ENCODE data around the gene RYR2. TPM values are rescaled to one million over a fixed set of nuclear protein-coding genes. Genes with fewer than 3 reads are reported as not detected.

RYR2 gene
- total and polyA plus RNA-seq, 2 of the 8 experiments (the other 6 are each of a cell fraction or from before 2014, with no cell fraction given), result 1.3 to 4.4 TPM

- no peak overlapping the region for H3K18ac ChIP-seq (ENCODE audit: extremely low read depth, low read length)
- no peak overlapping the region for H3K23ac ChIP-seq (ENCODE audit: insufficient read length)
- 87% methylated on average over 4 of the region's 4 CpGs; no CpG with 5 or more reads in 1 of the 2 experiments for WGBS, 2 experiments (ENCODE audit: extremely low coverage in 1 of 2, insufficient coverage in 1 of 2, insufficient read length in 1 of 2, insufficient replicate concordance in 2 of 2, low coverage in 1 of 2, low lambda C conversion rate in 2 of 2, missing lambda C conversion rate in 1 of 2)
- H3K9ac ChIP-seq (replicated peaks in 1 of 4; ENCODE audit: extremely low read depth in 1 of 4, low read depth in 3 of 4, low read length in 3 of 4), result no peak overlapping the region
- H2BK12ac ChIP-seq (ENCODE audit: low read depth, low read length), result no peak overlapping the region
- no peak overlapping the region for H2BK5ac ChIP-seq (ENCODE audit: low read depth, low read length)
- no peak overlapping the region for H2AK5ac ChIP-seq (ENCODE audit: low read depth, low read length)
- no peaks in the 10 kb centered on the region for H3K23me2 ChIP-seq (ENCODE audit: low read depth, low read length)
- no peak overlapping the region for H2BK120ac ChIP-seq (replicated peaks; ENCODE audit: low read depth, low read length)
- H3K36me3 ChIP-seq (ENCODE audit: control insufficient read depth in 2 of 4, insufficient read depth in 4 of 4, low read length in 3 of 4), result no peaks in the 10 kb centered on the region
- no peak overlapping the region for H3K56ac ChIP-seq (replicated peaks; ENCODE audit: insufficient read length, low read depth, low read length)
- no peak overlapping the region for H3K4me3 ChIP-seq (ENCODE audit: extremely low read depth in 1 of 4, insufficient read depth in 2 of 4, low read depth in 3 of 4, low read length in 4 of 4)
- TF ChIP-seq TCF12 (IDR thresholded peaks at IDR 0.05; ENCODE audit: low read depth, low read length), result no peak
- no peak for TF ChIP-seq BRCA1 (IDR thresholded peaks at IDR 0.05; ENCODE audit: low read depth, low read length)
- TF ChIP-seq EP300 (IDR thresholded peaks at IDR 0.05; ENCODE audit: borderline replicate concordance in 1 of 2, low read depth in 2 of 2, low read length in 2 of 2), result no peak
- no peak for TF ChIP-seq JUND (IDR thresholded peaks at IDR 0.05; ENCODE audit: low read length)
- TF ChIP-seq SAP30 (IDR thresholded peaks at IDR 0.05; ENCODE audit: insufficient read depth, insufficient replicate concordance, low read length), result no peak
- no peak for TF ChIP-seq PHF8 (conservative IDR thresholded peaks at IDR 0.05; ENCODE audit: low read depth, low read length)
- no peak for TF ChIP-seq SP2 (IDR thresholded peaks at IDR 0.05; ENCODE audit: low read length)
- no peak overlapping the region for H4K8ac ChIP-seq (ENCODE audit: extremely low read depth, insufficient read depth, low read length)
- H3K27me3 ChIP-seq (replicated peaks in 1 of 4; ENCODE audit: control insufficient read depth in 3 of 4, extremely low read depth in 1 of 4, insufficient read depth in 3 of 4, low read length in 3 of 4), result no peaks in the 10 kb centered on the region
- no peak overlapping the region for H4K5ac ChIP-seq (ENCODE audit: insufficient read length, low read depth, low read length)
- no peak overlapping the region for H3K14ac ChIP-seq (ENCODE audit: insufficient read length)
- H3K27ac ChIP-seq (ENCODE audit: low read depth, low read length), result no peak overlapping the region
- H3K9me3 ChIP-seq (ENCODE audit: insufficient read depth in 2 of 2, low read depth in 1 of 2, low read length in 1 of 2), result no peaks in the 10 kb centered on the region
- no peak overlapping the region for H2BK15ac ChIP-seq (ENCODE audit: low read length)
- H3K4me2 ChIP-seq (ENCODE audit: insufficient read depth in 1 of 2, low read depth in 2 of 2, low read length in 2 of 2), result no peak overlapping the region
- ChIA-PET POLR2A (ENCODE audit: partially characterized antibody) (no interaction called here), CTCF (ENCODE audit: partially characterized antibody) (interaction anchor here (1.1 to 1.6 kb wide), 2 partner anchors 14 to 38 kb away, joined by 3 read pairs; no protein-coding TSS in a partner anchor)
- no peaks in the 10 kb centered on the region for H4K20me1 ChIP-seq (replicated peaks in 1 of 2; ENCODE audit: control insufficient read depth in 1 of 2, insufficient read depth in 2 of 2, low read length in 2 of 2)
- DNase-seq (ENCODE audit: low read depth in 1 of 2, low spot score in 2 of 2) (no peak), FAIRE-seq (no peak)
- no peaks in the 10 kb centered on the region for H3K4me1 ChIP-seq (replicated peaks in 1 of 4; ENCODE audit: control insufficient read depth in 3 of 4, insufficient read depth in 4 of 4, low read length in 3 of 4)
- no peak overlapping the region for H4K91ac ChIP-seq (replicated peaks; ENCODE audit: insufficient read length, low read length)
- no peaks in the 10 kb centered on the region for H3K79me2 ChIP-seq (ENCODE audit: control insufficient read depth in 1 of 2, insufficient read depth in 2 of 2, low read length in 2 of 2)
- H2AFZ ChIP-seq (ENCODE audit: low read length), result no peak overlapping the region
- no peaks in the 10 kb centered on the region for H3K79me1 ChIP-seq (ENCODE audit: low read depth, low read length)
- H2BK20ac ChIP-seq (ENCODE audit: low read length), result no peak overlapping the region
- no peak overlapping the region for H3K4ac ChIP-seq (replicated peaks; ENCODE audit: insufficient read length, low read depth, low read length)
Observed at GRCh38 chr1:237774246-237774645, 732.3 kb downstream of the RYR2 start.
